H9 (cell line): Measurements from ENCODE around the gene PPP1R16B. TPM values are rescaled to one million over a fixed set of nuclear protein-coding genes. Genes with fewer than 3 reads are reported as not detected.

Source experiments
- DNase-seq: peaks from one replicate; pipeline ENCODE4 v3.0.0-alpha.2; 2017
- H2AFZ ChIP-seq: one replicate; pipeline ENCODE4 v1.6.1; 2013; ENCODE audit warnings: mild to moderate bottlenecking, low read length, control low read depth, moderate library complexity
- H2AK5ac ChIP-seq: 2 replicates; pipeline ENCODE4 v1.6.1; 2013; ENCODE audit warnings: low read length, control low read depth, mixed read lengths; ENCODE audit not compliant: insufficient read length
- H2BK120ac ChIP-seq: one replicate; pipeline ENCODE4 v1.6.1; 2013; ENCODE audit warnings: low read depth, mild to moderate bottlenecking, low read length, control low read depth, inconsistent platforms; ENCODE audit not compliant: poor library complexity, severe bottlenecking
- H2BK12ac ChIP-seq: 2 replicates; pipeline ENCODE4 v1.6.1; 2013; ENCODE audit warnings: low read length, control low read depth, mixed read lengths, low read depth; ENCODE audit not compliant: insufficient read length
- H2BK15ac ChIP-seq: 2 replicates; pipeline ENCODE4 v1.6.1; 2013; ENCODE audit warnings: low read depth, low read length, control low read depth
- H2BK20ac ChIP-seq: one replicate; pipeline ENCODE4 v1.6.1; 2013; ENCODE audit warnings: low read depth, mild to moderate bottlenecking, low read length, control low read depth, inconsistent platforms; ENCODE audit not compliant: poor library complexity, severe bottlenecking
- H2BK5ac ChIP-seq: 2 replicates; pipeline ENCODE4 v1.6.1; 2013; ENCODE audit warnings: low read length, control low read depth, mixed read lengths; ENCODE audit not compliant: insufficient read length
- H3K14ac ChIP-seq: 2 replicates; pipeline ENCODE4 v1.6.1; 2013; ENCODE audit warnings: low read length, control low read depth; ENCODE audit not compliant: insufficient read depth
- H3K18ac ChIP-seq: 2 replicates; pipeline ENCODE4 v1.6.1; 2013; ENCODE audit warnings: low read depth, mild to moderate bottlenecking, mixed read lengths, low read length, control low read depth; ENCODE audit not compliant: insufficient read length
- H3K23ac ChIP-seq: 2 replicates; pipeline ENCODE4 v1.6.1; 2013; ENCODE audit warnings: low read length, control low read depth, mixed read lengths, low read depth; ENCODE audit not compliant: insufficient read length
- H3K23me2 ChIP-seq: 2 replicates; pipeline ENCODE4 v1.6.1; 2013; ENCODE audit warnings: low read depth, mild to moderate bottlenecking, mixed read lengths, low read length, control low read depth; ENCODE audit not compliant: insufficient read length, poor library complexity, severe bottlenecking
- H3K27ac ChIP-seq: 2 replicates; pipeline ENCODE4 v1.5.1; 2013; ENCODE audit warnings: low read length, control low read depth, mixed read lengths, low read depth; ENCODE audit not compliant: insufficient read length
- H3K27me3 ChIP-seq: 2 replicates; pipeline ENCODE4 v1.6.1; 2013; ENCODE audit warnings: low read length, control low read depth, inconsistent platforms; ENCODE audit not compliant: insufficient read depth
- H3K4ac ChIP-seq: 2 replicates; pipeline ENCODE4 v1.6.1; 2013; ENCODE audit warnings: low read depth, mild to moderate bottlenecking, control low read depth, inconsistent platforms, low read length, moderate library complexity
- H3K4me1 ChIP-seq: 2 replicates; pipeline ENCODE4 v1.6.1; 2013; ENCODE audit warnings: low read length, control low read depth, inconsistent platforms; ENCODE audit not compliant: insufficient read depth
- H3K4me2 ChIP-seq: 2 replicates; pipeline ENCODE4 v1.6.1; 2013; ENCODE audit warnings: low read length, control low read depth, mixed read lengths; ENCODE audit not compliant: insufficient read length, insufficient read depth
- H3K56ac ChIP-seq: 2 replicates; pipeline ENCODE4 v1.6.1; 2013; ENCODE audit warnings: low read depth, mild to moderate bottlenecking, mixed read lengths, low read length, control low read depth; ENCODE audit not compliant: insufficient read length
- H3K79me1 ChIP-seq: 2 replicates; pipeline ENCODE4 v1.6.1; 2013; ENCODE audit warnings: low read depth, mild to moderate bottlenecking, moderate library complexity, low read length, control low read depth, inconsistent platforms; ENCODE audit not compliant: insufficient read depth, poor library complexity, severe bottlenecking
- H3K79me2 ChIP-seq: 2 replicates; pipeline ENCODE4 v1.6.1; 2013; ENCODE audit warnings: low read length, control low read depth, inconsistent platforms; ENCODE audit not compliant: insufficient read depth
- H3K9ac ChIP-seq: 2 replicates; pipeline ENCODE4 v1.6.1; 2013; ENCODE audit warnings: low read length, control low read depth, mixed read lengths; ENCODE audit not compliant: insufficient read length; ENCODE audit errors: extremely low read depth
- H3K9me3 ChIP-seq: one replicate; pipeline ENCODE4 v1.6.1; 2013; ENCODE audit warnings: low read depth, low read length, inconsistent platforms; ENCODE audit not compliant: control insufficient read depth
- H3T11ph ChIP-seq: one replicate; pipeline ENCODE4 v1.6.1; 2013; ENCODE audit warnings: mild to moderate bottlenecking, low read length, control low read depth, inconsistent platforms
- H4K20me1 ChIP-seq: one replicate; pipeline ENCODE4 v1.6.1; 2013; ENCODE audit not compliant: control insufficient read depth, insufficient read length, insufficient read depth
- H4K5ac ChIP-seq: 2 replicates; pipeline ENCODE4 v1.6.1; 2013; ENCODE audit warnings: low read depth, mild to moderate bottlenecking, mixed read lengths, low read length, control low read depth; ENCODE audit not compliant: insufficient read length
- H4K8ac ChIP-seq: replicated peaks from 2 replicates; pipeline ENCODE4 v1.6.1; 2013; ENCODE audit warnings: low read length, control low read depth, mixed read lengths, low read depth; ENCODE audit not compliant: insufficient read length
- H4K91ac ChIP-seq: 2 replicates; pipeline ENCODE4 v1.6.1; 2013; ENCODE audit warnings: low read depth, mild to moderate bottlenecking, moderate library complexity, mixed read lengths, low read length, control low read depth; ENCODE audit not compliant: insufficient read length
- H3K27ac Mint-ChIP-seq, 3 experiments: 2 replicates in 2 of 3; 3 replicates in 1 of 3; pipeline ENCODE4 v1.8.0; 2020 to 2021; ENCODE audit warnings: mixed read lengths in 3 of 3, mild to moderate bottlenecking in 1 of 3, moderate library complexity in 1 of 3
- H3K27me3 Mint-ChIP-seq: 2 replicates; pipeline ENCODE4 v1.8.0; 2021; ENCODE audit warnings: low read depth, mild to moderate bottlenecking, moderate library complexity, mixed read lengths
- H3K36me3 Mint-ChIP-seq, 3 experiments: 2 replicates in 2 of 3; 3 replicates in 1 of 3; pipeline ENCODE4 v1.8.0; 2020 to 2021; ENCODE audit warnings: low read depth in 3 of 3, mixed read lengths in 3 of 3; ENCODE audit not compliant: insufficient read depth in 1 of 3
- H3K4me1 Mint-ChIP-seq, 2 experiments: 2 replicates each; pipeline ENCODE4 v1.8.0; 2020; ENCODE audit warnings: mixed read lengths in 2 of 2
- H3K4me3 Mint-ChIP-seq, 2 experiments: 2 replicates in 1 of 2; 3 replicates in 1 of 2; pipeline ENCODE4 v1.8.0; 2020 to 2021; ENCODE audit warnings: mild to moderate bottlenecking in 2 of 2, mixed read lengths in 2 of 2, moderate library complexity in 1 of 2
- H3K9me3 Mint-ChIP-seq, 2 experiments: 2 replicates in 1 of 2; 3 replicates in 1 of 2; pipeline ENCODE4 v1.8.0; 2020; ENCODE audit warnings: mild to moderate bottlenecking in 2 of 2, mixed read lengths in 2 of 2, moderate library complexity in 1 of 2
- WGBS: extraction: QIAGEN DNeasy Blood & Tissue Kit; methylation state at CpG from one replicate; pipeline ENCODE4 v1.1.7; 2013; ENCODE audit warnings: missing lambda C conversion rate, low lambda C conversion rate, mixed read lengths; ENCODE audit not compliant: insufficient read length; ENCODE audit errors: extremely low coverage; 5-methylcytosine and 5-hydroxymethylcytosine counted together
- total RNA-seq: library from RNA; stranded (reverse); gene quantifications from 2 replicates; pipeline ENCODE4 v1.2.1, GENCODE V29; 2021
- TF ChIP-seq, protein P1 (sequence below): fragments of 200-600 bp; sonication (generic); conservative IDR thresholded peaks from 3 replicates; pipeline ENCODE4 v1.8.0; 2021; ENCODE audit warnings: antibody characterized with exemption, mild to moderate bottlenecking

PPP1R16B gene
- total RNA-seq, 1 experiment from 2014 or later = 8.2 TPM

DNA sequence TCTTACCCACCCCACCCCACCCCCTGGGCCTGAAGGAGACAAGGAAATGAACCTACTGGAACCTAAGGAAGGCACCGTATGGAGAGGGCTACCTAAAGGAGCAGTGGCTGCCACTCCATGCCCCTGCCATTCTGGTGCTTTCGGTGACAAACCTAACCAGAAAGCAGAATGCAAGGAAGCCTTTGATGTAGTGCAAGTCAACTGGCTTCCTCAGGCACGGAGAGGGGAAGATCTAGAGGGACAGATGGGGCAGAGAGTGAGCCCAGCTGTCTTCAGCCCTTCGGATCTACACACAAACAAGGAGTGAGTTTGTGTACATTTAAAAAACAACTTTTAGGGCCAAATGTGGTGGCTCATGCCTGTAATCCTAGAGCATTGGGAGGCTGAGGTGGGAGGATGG is 39.5 kb downstream of the PPP1R16B start:
- H2BK20ac ChIP-seq = no peak overlapping the region
- H3K27ac ChIP-seq = no peak overlapping the region
- H3K23me2 ChIP-seq = no peaks in the 10 kb centered on the region
- H3K23ac ChIP-seq = no peak overlapping the region
- no peak overlapping the region for H2BK15ac ChIP-seq
- H2BK12ac ChIP-seq = no peak overlapping the region
- H4K8ac ChIP-seq = no peak overlapping the region
- DNase-seq = no peak
- peaks cover 17 to 23% of the 10 kb centered on the region in 2 experiments for H3K4me1 Mint-ChIP-seq
- no peak overlapping the region for H3K14ac ChIP-seq
- H3K36me3 Mint-ChIP-seq = no peaks in the 10 kb centered on the region; a peak in 2 of 7 replicates
- H3K4me1 ChIP-seq = no peaks in the 10 kb centered on the region
- TF ChIP-seq, protein P1, sequence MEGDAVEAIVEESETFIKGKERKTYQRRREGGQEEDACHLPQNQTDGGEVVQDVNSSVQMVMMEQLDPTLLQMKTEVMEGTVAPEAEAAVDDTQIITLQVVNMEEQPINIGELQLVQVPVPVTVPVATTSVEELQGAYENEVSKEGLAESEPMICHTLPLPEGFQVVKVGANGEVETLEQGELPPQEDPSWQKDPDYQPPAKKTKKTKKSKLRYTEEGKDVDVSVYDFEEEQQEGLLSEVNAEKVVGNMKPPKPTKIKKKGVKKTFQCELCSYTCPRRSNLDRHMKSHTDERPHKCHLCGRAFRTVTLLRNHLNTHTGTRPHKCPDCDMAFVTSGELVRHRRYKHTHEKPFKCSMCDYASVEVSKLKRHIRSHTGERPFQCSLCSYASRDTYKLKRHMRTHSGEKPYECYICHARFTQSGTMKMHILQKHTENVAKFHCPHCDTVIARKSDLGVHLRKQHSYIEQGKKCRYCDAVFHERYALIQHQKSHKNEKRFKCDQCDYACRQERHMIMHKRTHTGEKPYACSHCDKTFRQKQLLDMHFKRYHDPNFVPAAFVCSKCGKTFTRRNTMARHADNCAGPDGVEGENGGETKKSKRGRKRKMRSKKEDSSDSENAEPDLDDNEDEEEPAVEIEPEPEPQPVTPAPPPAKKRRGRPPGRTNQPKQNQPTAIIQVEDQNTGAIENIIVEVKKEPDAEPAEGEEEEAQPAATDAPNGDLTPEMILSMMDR = no peak
- H3K4me2 ChIP-seq = no peak overlapping the region
- no peaks in the 10 kb centered on the region for H3K27me3 Mint-ChIP-seq
- H3T11ph ChIP-seq = no peak overlapping the region
- H3K27me3 ChIP-seq = no peaks in the 10 kb centered on the region
- no peak overlapping the region for H3K27ac Mint-ChIP-seq
- no peak overlapping the region for H4K5ac ChIP-seq
- H3K79me2 ChIP-seq = no peaks in the 10 kb centered on the region
- no peak overlapping the region for H3K18ac ChIP-seq
- no peaks in the 10 kb centered on the region for H3K79me1 ChIP-seq
- no peak overlapping the region for H4K91ac ChIP-seq
- no peak overlapping the region for H3K4me3 Mint-ChIP-seq
- H2BK120ac ChIP-seq = no peak overlapping the region
- no peaks in the 10 kb centered on the region for H4K20me1 ChIP-seq
- no peak overlapping the region for H3K56ac ChIP-seq
- no peak overlapping the region for H3K9ac ChIP-seq
- no peak overlapping the region for H2AFZ ChIP-seq
- no peak overlapping the region for H3K4ac ChIP-seq
- H2BK5ac ChIP-seq = no peak overlapping the region
- H3K9me3 Mint-ChIP-seq = no peaks in the 10 kb centered on the region
- H3K9me3 ChIP-seq = no peaks in the 10 kb centered on the region
- H2AK5ac ChIP-seq = no peak overlapping the region
- no CpG with 5 or more reads among the region's 4 CpGs for WGBS
